ENCODE results near the gene CDH22. TPM values are rescaled to one million over a fixed set of nuclear protein-coding genes. Genes with fewer than 3 reads are reported as not detected.

CDH22 gene
- polyA plus RNA-seq, 1 donor from 2014 or later: 2.1 TPM

DNA sequence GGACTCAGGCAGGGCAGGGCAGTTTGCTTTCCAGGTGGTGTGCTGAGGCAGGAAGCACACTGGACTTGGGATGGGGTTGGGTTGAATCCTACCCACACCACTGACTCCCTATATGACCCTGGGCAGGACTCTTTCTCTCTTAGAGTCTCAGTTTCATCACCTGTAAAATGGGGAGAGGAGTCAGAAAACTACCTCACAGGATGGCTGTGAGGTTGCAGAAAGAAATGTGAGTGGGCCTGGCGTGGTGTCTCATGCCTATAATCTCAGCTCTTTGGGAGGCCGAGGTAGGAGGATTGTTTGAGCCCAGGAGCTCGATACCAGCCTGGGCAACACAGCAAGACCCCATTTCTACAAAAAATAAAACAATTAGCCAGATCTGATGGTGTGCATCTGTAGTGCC is 122.9 kb downstream of the CDH22 start:
- H3K9me2 ChIP-seq (ENCODE audit: insufficient read depth, low read length): no peaks in the 10 kb centered on the region
- no peaks in the 10 kb centered on the region for H3K79me2 ChIP-seq (replicated peaks; ENCODE audit: insufficient read depth, low read length)
- H3K4me2 ChIP-seq (ENCODE audit: low read length): no peak overlapping the region
- no peaks in the 10 kb centered on the region for H4K20me1 ChIP-seq (ENCODE audit: insufficient read depth)
- H3K36me3 ChIP-seq (ENCODE audit: insufficient read depth, low read length): no peaks in the 10 kb centered on the region
- no peaks in the 10 kb centered on the region for H3K9me3 ChIP-seq (ENCODE audit: low read length)
- H3K4me3 ChIP-seq (ENCODE audit: low read length): no peak overlapping the region
- no peak for TF ChIP-seq EZH2 (IDR thresholded peaks at IDR 0.05; ENCODE audit: borderline replicate concordance, insufficient read depth, low read length, poor library complexity, severe bottlenecking)
- no peak for TF ChIP-seq CTCF (IDR thresholded peaks at IDR 0.05; ENCODE audit: poor library complexity, severe bottlenecking)
- no peak for TF ChIP-seq REST (IDR thresholded peaks at IDR 0.05; ENCODE audit: borderline replicate concordance)
- no peak for TF ChIP-seq SMC3 (conservative IDR thresholded peaks at IDR 0.05; ENCODE audit: poor library complexity)
- no peak for TF ChIP-seq RAD21 (conservative IDR thresholded peaks at IDR 0.05)
- no peak for TF ChIP-seq POLR2AphosphoS5 (IDR thresholded peaks at IDR 0.05)
- no peak for TF ChIP-seq MXI1 (conservative IDR thresholded peaks at IDR 0.05; ENCODE audit: poor library complexity, severe bottlenecking)
- TF ChIP-seq EP300 (conservative IDR thresholded peaks at IDR 0.05; ENCODE audit: poor library complexity, severe bottlenecking): no peak
- TF ChIP-seq TAF1 (IDR thresholded peaks at IDR 0.05; ENCODE audit: low read depth): no peak
- no peak overlapping the region for H3K27ac ChIP-seq (ENCODE audit: low read length)
- no peak overlapping the region for H3K9ac ChIP-seq (ENCODE audit: low read length)
- H2AFZ ChIP-seq (ENCODE audit: low read depth, low read length): no peak overlapping the region
- no peaks in the 10 kb centered on the region for H3F3A ChIP-seq (ENCODE audit: insufficient read depth, low read length, poor library complexity, severe bottlenecking)
- H3K27me3 ChIP-seq (ENCODE audit: insufficient read depth, low read depth, low read length): no peaks in the 10 kb centered on the region

GRCh38 chr20:46183768-46184167 is 124.5 kb downstream of the CDH22 start:
- Histone ChIP-seq H3K27me3 (ENCODE audit: insufficient read depth, low read depth, low read length) (no peaks in the 10 kb centered on the region), H3K4me2 (ENCODE audit: low read length) (no peak overlapping the region), H3K9me3 (ENCODE audit: low read length) (no peaks in the 10 kb centered on the region), H4K20me1 (ENCODE audit: insufficient read depth) (no peaks in the 10 kb centered on the region), H3K9me2 (ENCODE audit: insufficient read depth, low read length) (no peaks in the 10 kb centered on the region), H3K36me3 (ENCODE audit: insufficient read depth, low read length) (no peaks in the 10 kb centered on the region), H3K4me3 (ENCODE audit: low read length) (no peak overlapping the region), H3K79me2 (replicated peaks; ENCODE audit: insufficient read depth, low read length) (no peaks in the 10 kb centered on the region), H3F3A (ENCODE audit: insufficient read depth, low read length, poor library complexity, severe bottlenecking) (no peaks in the 10 kb centered on the region), H3K9ac (ENCODE audit: low read length) (no peak overlapping the region), H2AFZ (ENCODE audit: low read depth, low read length) (no peak overlapping the region), H3K27ac (ENCODE audit: low read length) (no peak overlapping the region)
- no peak for TF ChIP-seq EZH2 (IDR thresholded peaks at IDR 0.05; ENCODE audit: borderline replicate concordance, insufficient read depth, low read length, poor library complexity, severe bottlenecking)
- TF ChIP-seq REST (IDR thresholded peaks at IDR 0.05; ENCODE audit: borderline replicate concordance): no peak
- no peak for TF ChIP-seq CTCF (IDR thresholded peaks at IDR 0.05; ENCODE audit: poor library complexity, severe bottlenecking)

Measured in neural cell (in vitro differentiated cells).